ENCODE results near the gene INPP5D.
"Not testable (repeated sequence)": the region's sequence is repeated elsewhere in the genome, so short reads cannot be mapped to it uniquely, and the experiment has no call there.

INPP5D gene

GRCh38 chr2:233053928-233054784, 6.0 kb upstream of the INPP5D start:
- no peak for DNase-seq (ENCODE audit: low read depth)

GRCh38 chr2:233055362-233055761, 4.8 kb upstream of the INPP5D start:
- DNase-seq (ENCODE audit: low read depth): no peak

GRCh38 chr2:233056961-233057605, 3.1 kb upstream of the INPP5D start:
- no peak for DNase-seq (ENCODE audit: low read depth)

- DNase-seq (ENCODE audit: low read depth): no peak
These were observed 1.2 kb upstream of the INPP5D start for GRCh38 chr2:233058717-233059546.

- no peak for DNase-seq (ENCODE audit: low read depth)
These were observed 670 bp upstream of the INPP5D start for GRCh38 chr2:233059547-233059796.

GRCh38 chr2:233060501-233060979, 398 bp downstream of the INPP5D start:
- DNase-seq (ENCODE audit: low read depth): no peak

DNA sequence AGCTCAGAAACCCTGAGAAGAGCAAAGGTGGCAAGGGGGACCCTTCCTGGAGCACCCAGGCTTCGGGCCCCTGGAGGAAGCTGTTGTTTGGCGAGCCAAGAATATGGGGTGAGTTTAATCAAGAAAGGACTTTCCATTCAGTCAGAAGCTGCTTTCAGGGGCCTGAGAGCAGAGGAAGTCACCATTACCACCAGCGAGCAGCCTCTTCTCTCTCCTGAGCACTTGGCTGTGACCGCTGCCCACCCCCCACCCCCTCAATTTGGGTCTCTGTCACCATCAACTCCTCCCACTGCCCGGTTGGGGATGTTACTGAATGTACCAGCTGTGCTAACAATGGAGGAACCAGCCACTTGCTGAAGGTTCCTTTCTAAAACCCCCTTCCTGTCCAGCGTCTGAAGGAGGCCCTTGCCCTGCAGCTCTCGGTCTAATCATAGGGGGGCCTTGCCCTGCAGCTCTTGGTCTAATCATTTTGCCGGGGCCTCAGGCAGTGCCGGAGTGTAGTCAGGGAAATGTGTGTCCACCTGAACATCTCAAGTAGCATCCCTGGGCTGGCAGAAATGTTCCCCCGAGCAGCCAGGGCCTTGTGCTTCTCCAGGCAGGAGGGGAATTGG, 943 bp downstream of the INPP5D start:
- DNase-seq (ENCODE audit: low read depth): no peak

- no peak for DNase-seq (ENCODE audit: low read depth)
These were observed 1.7 kb downstream of the INPP5D start for GRCh38 chr2:233061591-233062450.

DNA sequence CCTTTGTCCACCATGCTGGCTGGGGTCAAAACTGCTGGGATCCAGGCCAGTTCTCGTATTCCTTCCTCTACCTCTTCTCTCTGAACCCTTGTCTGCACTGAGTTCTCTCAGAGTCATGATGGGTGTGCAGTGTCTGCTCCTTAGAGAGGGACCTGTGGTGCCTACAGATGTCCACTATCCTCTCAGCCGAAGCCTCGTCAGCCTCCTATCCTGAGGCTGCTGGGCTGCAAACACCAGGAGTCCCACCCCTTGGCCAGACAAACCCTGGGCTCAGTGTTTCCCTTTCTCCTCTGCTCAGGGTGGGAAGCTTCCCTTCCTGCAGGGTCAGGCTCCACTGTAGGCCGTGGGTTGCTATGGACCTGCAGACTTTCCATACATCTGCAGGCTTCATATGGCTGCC, 2.3 kb downstream of the INPP5D start:
- no peak for DNase-seq (ENCODE audit: low read depth)

DNA sequence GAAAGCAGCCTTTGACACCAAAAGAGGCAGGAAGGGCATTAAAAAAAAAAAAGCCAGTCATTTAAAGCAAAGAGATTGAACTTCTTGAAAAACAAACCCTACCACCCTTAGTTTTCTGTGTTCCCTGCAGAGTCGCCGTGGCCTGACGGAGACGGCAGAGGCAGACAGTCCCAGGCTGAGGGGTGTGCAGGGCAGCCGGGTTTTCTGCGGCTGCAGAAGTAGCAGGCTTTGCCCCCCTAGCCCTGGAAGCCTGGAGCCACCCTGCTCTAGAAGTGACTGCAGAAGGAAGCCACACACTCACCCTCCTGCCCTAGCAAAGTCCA, 2.8 kb downstream of the INPP5D start:
- DNase-seq (ENCODE audit: low read depth): no peak

GRCh38 chr2:233063269-233063975, 3.3 kb downstream of the INPP5D start:
- DNase-seq (ENCODE audit: low read depth): no peak

DNA sequence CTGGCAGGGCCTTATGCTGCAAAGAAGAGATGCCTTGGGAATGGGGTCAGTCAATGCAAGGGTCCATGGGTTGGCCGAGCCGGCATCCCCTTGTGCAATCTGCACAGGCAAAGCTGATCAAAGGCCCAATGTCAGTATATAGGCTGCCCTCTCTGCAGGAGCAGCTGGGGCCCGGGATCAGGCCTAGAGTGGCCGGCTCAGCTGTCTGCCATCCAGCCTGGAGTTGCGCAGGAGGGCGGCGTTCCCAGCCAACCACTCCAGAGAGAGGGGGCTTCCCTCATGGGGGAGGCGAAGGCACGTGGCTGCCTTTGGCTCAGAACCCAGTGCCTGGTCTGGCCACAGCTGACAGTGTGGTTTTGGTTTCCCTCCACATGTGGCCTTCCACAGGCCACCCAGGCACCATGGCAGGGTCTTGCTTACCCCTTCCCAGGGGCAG, 3.9 kb downstream of the INPP5D start:
- DNase-seq (ENCODE audit: low read depth): no peak

GRCh38 chr2:233064530-233065199, 4.5 kb downstream of the INPP5D start:
- DNase-seq (ENCODE audit: low read depth): no peak

GRCh38 chr2:233065200-233065589, 5.1 kb downstream of the INPP5D start:
- not testable (repeated sequence) for DNase-seq (ENCODE audit: low read depth)

DNA sequence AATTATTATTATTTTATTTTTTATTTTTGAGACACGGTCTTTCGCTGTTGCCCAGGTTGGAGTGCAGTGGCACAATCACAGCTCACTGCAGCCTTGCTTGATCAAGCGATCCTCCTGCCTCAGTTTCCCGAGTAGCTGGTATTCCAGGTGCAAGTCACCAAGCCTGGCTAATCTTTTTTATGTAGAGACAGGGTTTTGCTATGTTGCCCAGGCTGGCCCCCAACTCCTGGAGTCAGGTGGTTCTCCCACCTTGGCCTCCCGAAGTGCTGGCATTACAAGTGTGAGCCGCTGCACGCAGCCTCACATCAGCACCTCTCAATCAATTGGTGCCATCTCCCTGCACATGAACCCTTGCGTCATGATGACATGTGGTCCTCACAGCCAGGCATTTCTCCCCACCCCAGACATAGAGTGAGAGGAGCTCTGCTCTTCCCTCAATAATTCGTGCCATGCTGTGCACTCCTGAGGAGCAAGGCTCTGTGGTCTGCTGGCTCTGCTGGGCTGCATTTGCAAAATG, 5.9 kb downstream of the INPP5D start:
- no peak for DNase-seq (ENCODE audit: low read depth)

DNA sequence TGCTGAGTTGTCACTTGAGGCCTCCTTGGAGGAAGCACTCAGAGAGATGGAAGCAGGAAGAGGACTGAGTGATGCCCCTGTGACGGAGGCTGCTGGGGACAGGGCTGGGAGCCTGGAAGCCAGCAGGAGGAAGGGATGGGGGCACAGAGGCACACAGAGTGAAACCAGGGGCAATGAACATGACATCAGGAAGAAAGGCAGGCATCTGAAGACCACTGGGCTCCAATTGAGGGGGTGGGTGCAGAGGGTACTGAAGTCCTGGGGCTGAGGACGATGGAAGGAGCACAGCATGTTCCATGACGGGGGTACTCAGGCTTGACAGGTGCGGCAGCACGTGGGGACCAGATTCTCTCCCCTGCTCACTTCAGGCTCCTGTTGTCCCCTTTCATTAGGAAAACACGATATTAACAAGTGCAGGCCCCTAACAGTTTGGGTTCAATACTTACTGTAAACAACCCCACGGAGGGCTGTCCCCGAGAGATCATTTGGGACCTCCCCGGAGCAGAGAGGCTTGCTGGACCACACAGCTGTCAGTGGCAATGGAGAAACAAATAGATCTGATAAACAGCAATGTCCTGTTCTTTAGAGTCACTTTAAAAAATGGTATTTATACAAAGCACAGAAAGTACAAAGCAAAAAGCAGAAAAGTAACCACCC, 8.7 kb downstream of the INPP5D start:
- DNase-seq (ENCODE audit: low read depth): no peak

GRCh38 chr2:233072838-233073237, 12.7 kb downstream of the INPP5D start:
- no peak for DNase-seq (ENCODE audit: low read depth)

GRCh38 chr2:233074106-233074505, 14.0 kb downstream of the INPP5D start:
- no peak for DNase-seq (ENCODE audit: low read depth)

GRCh38 chr2:233075141-233075965, 15.2 kb downstream of the INPP5D start:
- no peak for DNase-seq (ENCODE audit: low read depth)
